ENCODE measurements around the gene UST.

GRCh38 chr6:149020319-149020718, 273.5 kb downstream of the UST start:
- TF ChIP-seq EZH2phosphoT487 (IDR thresholded peaks at IDR 0.05) (no peak), CTCF (IDR thresholded peaks at IDR 0.05) (no peak), EZH2 (IDR thresholded peaks at IDR 0.05) (no peak)
